GM19463 (cell line): ENCODE measurements around the gene GAB2.
"Not testable (repeated sequence)": the region's sequence is repeated elsewhere in the genome, so short reads cannot be mapped to it uniquely, and the experiment has no call there.

ENCODE experiments used
- ATAC-seq: cut with Tn5 transposase; IDR thresholded peaks from one replicate; pipeline ENCODE4 v1.9.1; 2021; ENCODE audit warnings: mild to moderate bottlenecking, moderate library complexity; ENCODE audit not compliant: unreplicated experiment

Gene GAB2

DNA sequence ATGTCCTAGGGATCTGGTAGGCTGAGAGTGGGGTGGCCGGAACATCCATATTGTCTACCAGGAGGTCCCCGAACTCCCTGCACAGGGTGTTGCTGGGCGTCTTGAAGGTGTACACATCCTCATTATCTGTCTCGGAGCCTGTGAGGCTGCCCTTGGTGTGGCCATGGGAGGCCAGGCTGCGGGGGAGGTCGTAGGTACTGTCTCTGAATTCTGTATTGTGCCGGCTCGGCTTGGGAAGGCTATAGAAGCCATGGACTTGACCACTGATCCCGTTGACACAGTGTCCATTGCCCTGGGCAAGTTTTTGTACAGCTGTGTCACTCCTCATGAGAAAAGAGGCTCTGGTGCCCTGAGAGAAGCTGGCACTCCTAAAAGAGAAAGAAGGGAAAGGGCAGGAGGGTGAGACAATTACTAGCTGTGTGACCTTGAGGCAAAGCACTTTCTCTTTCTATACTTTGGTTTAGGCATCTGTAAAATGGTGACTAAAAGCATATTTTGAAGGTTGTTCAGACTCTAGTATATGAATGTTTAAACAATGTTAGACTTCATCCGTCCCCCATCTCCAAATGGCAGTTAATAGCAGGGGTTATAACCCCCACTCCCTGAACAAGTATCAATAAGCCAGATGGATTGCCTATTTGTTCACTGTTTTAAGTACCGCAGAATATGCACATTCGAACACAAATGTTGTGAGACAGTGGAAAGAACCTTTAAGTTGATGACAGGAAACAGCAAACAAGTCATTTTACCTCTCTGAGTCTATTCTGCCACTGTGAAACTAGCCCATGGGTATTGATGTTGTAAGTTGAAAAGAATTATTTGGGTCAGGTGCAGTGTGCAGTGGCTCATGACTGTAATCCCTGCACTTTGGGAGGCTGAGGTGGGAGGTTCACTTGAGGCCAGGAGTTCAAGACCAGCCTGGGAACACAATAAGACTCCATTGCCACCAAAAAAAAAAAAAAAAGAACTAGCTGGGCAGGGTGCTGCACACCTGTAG lies 190.6 kb downstream of the GAB2 start:
- ATAC-seq: no peak

- no peak for ATAC-seq
These were observed 192.7 kb downstream of the GAB2 start for GRCh38 chr11:78224906-78225420.

DNA sequence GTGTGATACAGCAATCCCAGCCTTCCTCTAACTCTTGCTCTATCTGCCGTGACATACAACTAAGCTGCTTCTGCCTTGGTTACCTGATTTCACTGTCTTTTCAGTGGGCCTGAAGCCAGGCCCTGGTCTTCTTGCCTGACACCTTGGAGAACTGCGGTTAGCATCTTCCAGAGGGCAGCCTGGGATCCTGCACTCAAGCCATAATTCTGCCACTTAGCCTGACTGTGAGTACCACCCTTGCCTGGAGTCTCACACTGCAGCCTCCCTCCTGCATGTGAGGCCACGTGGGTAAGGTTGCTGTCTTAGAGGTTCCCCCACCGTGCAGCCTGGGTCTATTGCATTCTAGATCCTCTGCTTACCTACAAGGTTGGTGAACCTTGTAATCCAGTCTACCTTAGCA lies 193.1 kb downstream of the GAB2 start:
- ATAC-seq: no peak

GRCh38 chr11:78223320-78223954 lies 194.2 kb downstream of the GAB2 start:
- peak; percentile 70 for ATAC-seq

DNA sequence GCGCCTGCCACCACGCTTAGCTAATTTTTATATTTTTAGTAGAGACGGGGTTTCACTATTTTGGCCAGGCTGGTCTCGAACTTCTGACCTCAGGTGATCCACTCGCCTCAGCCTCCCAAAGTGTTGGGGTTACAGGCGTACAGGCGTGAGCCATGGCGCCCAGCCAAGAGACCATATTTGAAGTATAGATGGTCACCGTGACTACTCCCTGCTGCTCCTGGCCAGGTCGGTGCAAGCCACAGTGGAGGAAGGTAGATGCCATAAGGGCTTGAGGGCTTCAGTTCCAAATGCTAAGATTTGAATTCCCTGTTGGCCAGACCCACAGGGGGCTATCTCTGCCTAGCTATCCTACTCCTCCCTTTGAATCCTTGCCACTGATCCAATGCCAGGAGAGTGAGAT lies 194.9 kb downstream of the GAB2 start:
- not testable (repeated sequence) for ATAC-seq

GRCh38 chr11:78221396-78222315 lies 196.0 kb downstream of the GAB2 start:
- no peak for ATAC-seq

DNA sequence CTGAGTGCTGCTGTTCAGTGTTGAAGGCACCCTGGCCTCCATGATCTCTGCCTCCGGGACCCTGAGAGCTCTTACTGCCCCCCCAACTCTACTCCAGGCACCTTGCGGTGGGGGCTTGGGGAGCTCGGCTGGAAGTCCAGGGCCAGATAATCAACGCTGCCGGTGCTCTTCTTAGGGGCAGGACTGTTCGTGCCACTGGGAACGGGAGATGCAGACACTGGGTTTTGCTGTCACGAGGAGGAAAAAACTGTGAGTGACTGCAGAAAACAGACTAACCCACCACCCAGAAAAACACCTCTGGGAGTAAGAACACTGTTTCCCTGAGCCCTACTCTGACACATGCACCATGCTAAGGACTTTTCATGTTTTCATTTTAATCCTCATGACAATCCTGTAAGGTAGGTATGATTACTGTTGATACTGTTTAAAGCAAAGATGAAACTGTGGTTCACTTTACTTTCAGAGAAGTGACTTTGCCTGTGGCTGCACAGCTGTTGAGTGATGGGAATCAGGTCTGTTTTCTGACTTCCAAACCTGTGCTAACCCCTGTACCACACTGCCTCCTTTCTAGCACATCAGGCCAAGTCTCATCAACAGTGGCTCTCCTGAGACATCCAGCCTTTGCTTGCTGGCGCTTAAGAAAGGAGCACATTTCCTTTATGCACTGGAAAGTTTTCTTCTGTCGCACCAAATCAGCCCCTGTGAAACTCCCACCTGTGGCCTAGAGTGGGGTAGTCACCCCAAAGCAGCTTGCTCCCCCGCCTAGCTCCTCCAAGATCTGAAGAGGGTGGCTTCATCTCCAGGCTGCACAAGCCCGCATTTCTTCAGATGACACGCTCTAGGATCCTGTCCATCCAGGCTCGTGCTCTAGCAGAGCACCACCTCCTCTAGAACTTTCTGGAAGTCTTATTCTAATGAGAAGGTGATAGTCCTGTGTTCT lies 197.1 kb downstream of the GAB2 start:
- ATAC-seq: no peak

GRCh38 chr11:78219493-78220217 lies 198.0 kb downstream of the GAB2 start:
- no peak for ATAC-seq

DNA sequence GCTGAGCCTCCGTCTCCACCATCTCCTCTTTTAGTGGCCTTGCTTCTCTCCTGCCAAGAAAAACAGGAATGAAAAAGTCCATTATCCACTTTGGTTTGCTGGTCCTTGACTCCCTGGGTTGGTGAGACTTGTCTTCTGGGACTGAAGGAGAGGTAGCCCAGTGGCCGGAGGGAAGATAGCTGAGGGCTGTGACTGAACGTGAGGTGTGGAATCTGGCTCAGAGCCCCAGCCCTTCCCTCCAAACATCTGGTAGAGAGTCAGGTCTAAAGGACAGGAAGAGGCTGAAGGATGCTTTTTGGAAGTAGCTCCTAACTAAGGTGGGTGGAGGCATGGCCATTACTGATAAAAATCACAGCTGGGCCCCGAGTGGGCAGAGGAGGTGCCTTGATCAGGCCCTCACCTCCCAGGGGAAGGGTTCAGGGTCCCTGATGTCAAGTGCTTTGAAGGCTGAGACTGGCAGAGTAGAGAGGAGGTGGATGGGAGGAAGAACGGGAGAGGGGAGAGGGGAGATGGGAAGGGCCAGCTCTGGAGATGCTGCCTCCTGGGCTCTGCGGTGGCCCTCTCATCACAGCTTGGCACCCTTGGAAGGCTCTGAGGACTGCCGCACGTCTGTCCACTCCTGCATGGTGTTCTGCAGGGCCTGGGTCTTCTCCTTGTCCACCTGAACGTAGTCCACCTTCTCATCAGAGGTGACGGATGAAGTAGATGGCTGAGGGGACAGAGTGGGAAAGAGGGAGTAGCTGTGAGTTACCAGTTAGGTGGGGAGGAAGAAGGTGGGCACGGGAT lies 198.7 kb downstream of the GAB2 start:
- ATAC-seq: no peak

GRCh38 chr11:78217650-78218541 lies 199.7 kb downstream of the GAB2 start:
- no peak for ATAC-seq

DNA sequence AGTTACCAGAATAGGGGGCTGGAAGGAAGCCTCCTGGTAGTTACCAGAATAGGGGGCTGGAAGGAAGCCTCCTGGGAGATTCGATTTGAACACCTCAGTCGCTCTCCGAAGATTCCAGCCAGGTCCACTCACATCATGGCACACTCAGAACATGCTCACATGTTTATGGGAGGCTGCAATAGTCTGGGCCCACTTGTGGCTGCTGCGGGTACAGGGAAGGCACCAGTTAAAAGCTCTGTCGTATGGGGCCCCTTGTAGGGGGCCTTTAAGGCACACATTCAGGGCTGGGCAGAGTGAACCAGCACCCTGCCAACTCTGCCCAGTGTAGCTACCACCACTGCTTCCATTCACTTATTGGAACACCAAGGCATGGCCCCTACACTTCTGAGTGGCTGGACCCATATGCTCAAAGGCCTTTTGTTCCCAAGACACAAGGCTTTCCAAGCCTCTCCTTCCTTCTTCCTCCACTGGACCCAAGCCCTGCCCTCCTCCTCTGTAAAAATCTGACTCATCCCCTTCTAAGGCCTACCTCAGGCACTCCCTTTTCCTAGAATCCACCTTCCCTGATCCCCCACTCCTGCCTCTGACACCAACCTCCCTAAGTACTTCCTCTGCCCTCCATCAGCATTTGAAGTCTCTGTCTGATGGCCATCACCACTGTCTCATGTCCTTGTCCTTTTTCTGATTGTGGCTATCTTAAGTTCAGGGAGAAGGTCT lies 200.9 kb downstream of the GAB2 start:
- ATAC-seq: no peak

DNA sequence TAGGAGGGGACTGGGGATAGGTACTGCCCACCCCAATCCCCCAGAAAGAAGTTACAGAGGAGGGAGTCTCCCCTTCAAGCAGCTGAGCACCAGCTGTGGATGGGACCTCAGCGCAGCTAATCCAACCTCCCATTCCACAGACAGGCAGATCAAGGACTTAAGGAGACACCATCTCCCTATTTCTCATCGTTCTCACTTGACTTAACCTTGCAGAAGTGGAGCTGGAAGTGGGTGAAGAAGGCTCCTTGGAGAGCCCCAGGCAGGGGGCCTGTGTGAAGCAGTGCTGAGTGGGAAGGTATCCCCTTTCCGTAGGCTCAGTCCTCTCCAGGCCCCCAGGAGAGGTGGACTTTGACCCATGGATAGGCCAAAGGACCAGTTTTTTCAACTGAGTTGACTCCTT lies 201.6 kb downstream of the GAB2 start:
- ATAC-seq: no peak

DNA sequence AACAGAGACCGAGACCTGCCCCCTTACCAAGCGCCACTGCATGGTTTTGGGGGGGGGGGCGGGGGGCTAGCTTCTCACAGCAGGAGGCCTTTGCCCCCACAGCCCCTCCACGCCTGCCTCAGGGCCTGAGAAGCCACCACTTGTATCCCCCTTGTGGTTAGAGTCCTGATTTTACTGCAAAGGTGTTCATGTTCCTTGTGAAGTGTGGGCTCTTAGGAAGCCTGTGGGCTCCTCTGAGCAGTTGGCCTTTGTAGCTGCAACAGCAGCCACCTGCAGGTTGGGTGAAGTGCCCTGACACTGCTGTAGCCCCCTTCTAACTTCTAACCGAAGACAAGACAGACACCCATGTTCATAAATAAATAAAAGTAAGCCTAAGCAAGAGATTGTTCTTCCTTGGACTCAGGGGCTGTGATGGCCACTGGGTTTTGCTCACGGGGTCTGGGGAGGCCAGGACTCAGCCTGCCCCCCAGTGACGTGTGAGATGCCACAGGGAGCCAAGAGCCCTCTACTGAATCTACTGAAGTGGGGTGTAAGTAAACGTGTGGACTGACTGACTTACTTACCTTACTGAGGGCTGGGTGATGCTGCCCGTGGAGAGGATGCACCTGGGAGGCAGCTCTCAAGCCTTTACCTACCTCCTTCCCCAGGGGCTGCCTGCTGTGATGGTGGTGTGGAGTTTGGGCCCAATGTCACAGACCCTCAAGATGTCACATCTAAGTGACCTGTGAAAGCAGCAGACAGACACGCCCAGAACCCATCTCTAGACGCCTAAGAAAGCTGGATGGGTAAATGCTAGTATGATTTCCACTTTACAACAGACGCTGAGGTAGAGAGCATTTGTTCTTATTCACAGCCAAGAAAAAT lies 203.1 kb downstream of the GAB2 start:
- ATAC-seq: no peak

DNA sequence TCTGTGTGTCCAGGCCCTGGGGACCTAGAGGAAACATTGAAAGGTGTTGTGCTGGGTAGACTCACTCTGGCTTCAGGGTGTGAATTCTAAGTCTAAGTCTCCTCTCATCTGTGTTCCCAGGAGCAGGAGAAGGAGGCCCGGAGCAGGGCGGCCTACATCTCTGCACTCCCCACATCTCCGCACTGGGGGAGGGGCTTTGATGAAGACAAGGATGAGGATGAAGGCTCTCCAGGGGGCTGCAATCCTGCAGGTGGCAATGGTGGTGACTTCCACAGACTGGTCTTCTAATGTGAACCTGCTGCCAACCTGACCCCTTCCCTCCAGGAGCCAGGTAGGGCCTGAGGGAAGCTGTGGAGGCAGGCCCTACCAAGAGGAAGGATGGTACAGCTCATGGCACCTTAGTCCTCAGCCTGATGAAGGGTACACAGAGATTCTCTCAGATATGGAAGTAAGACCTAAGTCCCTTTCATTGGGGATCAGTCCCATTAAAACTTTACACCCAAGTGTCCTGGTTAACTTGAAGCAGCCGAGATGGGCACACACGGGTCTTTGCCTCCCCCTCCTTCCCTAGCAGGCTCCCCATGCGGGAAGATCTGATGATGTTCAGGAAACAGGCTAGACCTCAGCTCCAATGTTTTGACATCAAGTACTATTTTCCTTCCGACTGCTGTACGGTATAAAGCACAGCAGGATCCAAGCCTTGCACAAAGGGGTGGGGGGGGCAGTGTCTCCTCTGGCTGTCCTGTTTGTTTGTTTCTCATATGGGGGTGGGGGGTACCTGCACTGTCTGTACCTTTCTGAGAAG lies 203.9 kb downstream of the GAB2 start:
- ATAC-seq: no peak
